Mesenchymal stem cell (in vitro differentiated cells and primary cell): ENCODE data around the gene MRFAP1.

ENCODE experiments used
- DNase-seq: peaks from one replicate; pipeline ENCODE4 v3.0.0-alpha.2; 2013
- H2AFZ ChIP-seq: one replicate; pipeline ENCODE4 v1.6.1; 2013; ENCODE audit warnings: low read depth, mild to moderate bottlenecking, control low read depth, inconsistent platforms, low read length, moderate library complexity
- H2AK5ac ChIP-seq: 2 replicates; pipeline ENCODE4 v1.6.1; 2013; ENCODE audit warnings: low read length, moderate library complexity, mild to moderate bottlenecking, inconsistent platforms; ENCODE audit not compliant: severe bottlenecking
- H2BK120ac ChIP-seq: one replicate; pipeline ENCODE4 v1.6.1; 2013; ENCODE audit warnings: low read depth, mild to moderate bottlenecking, inconsistent platforms, low read length, moderate library complexity
- H2BK12ac ChIP-seq, 2 experiments: one replicate each; pipeline ENCODE4 v1.6.1; 2013; ENCODE audit warnings: inconsistent platforms in 2 of 2, low read length in 2 of 2, mild to moderate bottlenecking in 2 of 2, moderate library complexity in 2 of 2, control low read depth in 1 of 2
- H2BK15ac ChIP-seq: one replicate; pipeline ENCODE4 v1.6.1; 2013; ENCODE audit warnings: mild to moderate bottlenecking, low read depth, inconsistent platforms; ENCODE audit not compliant: poor library complexity, severe bottlenecking
- H2BK5ac ChIP-seq: 2 replicates; pipeline ENCODE4 v1.6.1; 2013; ENCODE audit warnings: low read depth, mild to moderate bottlenecking, low read length, control low read depth, inconsistent platforms; ENCODE audit not compliant: poor library complexity, severe bottlenecking
- H3K14ac ChIP-seq, 2 experiments: one replicate each; pipeline ENCODE4 v1.6.1; 2013; ENCODE audit warnings: inconsistent platforms in 2 of 2, low read length in 2 of 2, control low read depth in 1 of 2, mild to moderate bottlenecking in 1 of 2, moderate library complexity in 1 of 2
- H3K18ac ChIP-seq, 2 experiments: one replicate each; pipeline ENCODE4 v1.6.1; 2013; ENCODE audit warnings: inconsistent platforms in 2 of 2, low read length in 2 of 2, control low read depth in 1 of 2, low read depth in 1 of 2, mild to moderate bottlenecking in 1 of 2
- H3K23ac ChIP-seq, 2 experiments: one replicate each; pipeline ENCODE4 v1.6.1; 2013; ENCODE audit warnings: inconsistent platforms in 2 of 2, low read length in 2 of 2, mild to moderate bottlenecking in 2 of 2, moderate library complexity in 2 of 2, control low read depth in 1 of 2
- H3K27ac ChIP-seq: 2 replicates; pipeline ENCODE4 v1.5.1; 2013; ENCODE audit warnings: mild to moderate bottlenecking, moderate library complexity, low read length, control low read depth, inconsistent platforms; ENCODE audit not compliant: poor library complexity, severe bottlenecking
- H3K27me3 ChIP-seq, 2 experiments: 2 replicates each; pipeline versions ENCODE4 v1.6.1 to v1.7.0; 2013; ENCODE audit warnings: low read length in 2 of 2, mild to moderate bottlenecking in 2 of 2, moderate library complexity in 2 of 2, control low read depth in 1 of 2, inconsistent platforms in 1 of 2; ENCODE audit not compliant: control insufficient read depth in 1 of 2, insufficient read depth in 1 of 2
- H3K36me3 ChIP-seq, 2 experiments: 2 replicates each; pipeline versions ENCODE4 v1.6.1 to v1.7.0; 2013; ENCODE audit warnings: low read length in 2 of 2, control low read depth in 1 of 2, inconsistent platforms in 1 of 2, low read depth in 1 of 2, mild to moderate bottlenecking in 1 of 2; ENCODE audit not compliant: insufficient read depth in 2 of 2, control insufficient read depth in 1 of 2
- H3K4ac ChIP-seq, 2 experiments: one replicate each; pipeline ENCODE4 v1.6.1; 2013; ENCODE audit warnings: inconsistent platforms in 2 of 2, low read length in 2 of 2, mild to moderate bottlenecking in 2 of 2, moderate library complexity in 2 of 2, control low read depth in 1 of 2, low read depth in 1 of 2
- H3K4me1 ChIP-seq: 2 replicates; pipeline ENCODE4 v1.6.1; 2013; ENCODE audit warnings: low read depth, low read length, control low read depth; ENCODE audit not compliant: control insufficient read depth, insufficient read depth
- H3K4me2 ChIP-seq: 2 replicates; pipeline ENCODE4 v1.6.1; 2013; ENCODE audit warnings: low read length, mild to moderate bottlenecking, inconsistent platforms; ENCODE audit not compliant: poor library complexity, severe bottlenecking
- H3K4me3 ChIP-seq, 2 experiments: 2 replicates each; pipeline versions ENCODE4 v1.5.1 to v1.7.0; 2013; ENCODE audit warnings: low read length in 2 of 2, mild to moderate bottlenecking in 2 of 2, control low read depth in 1 of 2, low read depth in 1 of 2; ENCODE audit not compliant: insufficient read depth in 1 of 2
- H3K79me1 ChIP-seq: replicated peaks from 2 replicates; pipeline ENCODE4 v1.6.1; 2013; ENCODE audit warnings: mild to moderate bottlenecking, control low read depth, low read length, inconsistent platforms; ENCODE audit not compliant: poor library complexity, severe bottlenecking
- H3K9ac ChIP-seq: 2 replicates; pipeline ENCODE4 v1.7.0; 2013; ENCODE audit warnings: mild to moderate bottlenecking, low read length, moderate library complexity
- H3K9me3 ChIP-seq: 2 replicates; pipeline ENCODE4 v1.7.0; 2013; ENCODE audit warnings: mild to moderate bottlenecking, low read length; ENCODE audit not compliant: control insufficient read depth
- H4K8ac ChIP-seq: one replicate; pipeline ENCODE4 v1.6.1; 2013; ENCODE audit warnings: inconsistent platforms, mild to moderate bottlenecking, low read length, moderate library complexity
- H4K91ac ChIP-seq: one replicate; pipeline ENCODE4 v1.6.1; 2013; ENCODE audit warnings: mild to moderate bottlenecking, low read length, inconsistent platforms
- WGBS: methylation state at CpG from one replicate; pipeline ENCODE4 v1.1.7; 2013; ENCODE audit warnings: mixed read lengths; 5-methylcytosine and 5-hydroxymethylcytosine counted together

MRFAP1 gene

DNA sequence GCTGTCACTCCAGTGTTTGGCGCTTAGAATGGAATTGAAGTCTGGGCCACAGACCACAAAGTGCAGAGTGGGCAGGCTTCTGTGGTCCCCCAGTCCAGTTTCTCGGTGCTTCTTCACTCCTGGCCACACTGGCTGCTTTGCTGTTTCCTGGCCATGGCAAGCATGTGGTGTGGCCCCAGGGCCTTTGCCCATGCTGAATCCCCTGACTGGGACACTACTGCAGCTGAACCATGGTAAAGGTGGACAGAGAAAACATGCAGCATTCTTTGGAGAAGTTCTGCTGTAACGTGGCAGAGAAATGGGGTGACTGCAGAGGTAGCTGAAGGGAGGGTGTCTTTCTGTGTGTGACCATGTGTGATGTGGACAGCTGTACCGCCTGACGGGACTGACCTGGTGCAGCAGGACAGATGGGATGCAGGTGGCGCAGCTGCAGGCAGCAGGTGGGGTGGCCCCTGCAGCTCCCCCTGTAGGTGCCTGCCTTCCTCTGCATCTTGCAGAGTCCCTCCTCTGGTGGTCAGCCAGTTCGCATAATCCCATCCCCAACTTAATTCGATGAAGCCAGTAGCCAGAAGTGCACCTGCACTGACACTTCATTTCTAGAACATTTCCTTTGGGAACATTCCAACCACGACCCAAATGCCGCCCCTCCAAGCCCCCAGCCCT, 40.0 kb downstream of the MRFAP1 start:
- WGBS = 83% methylated on average over 10 of the region's 10 CpGs
- no peak overlapping the region for H4K91ac ChIP-seq

DNA sequence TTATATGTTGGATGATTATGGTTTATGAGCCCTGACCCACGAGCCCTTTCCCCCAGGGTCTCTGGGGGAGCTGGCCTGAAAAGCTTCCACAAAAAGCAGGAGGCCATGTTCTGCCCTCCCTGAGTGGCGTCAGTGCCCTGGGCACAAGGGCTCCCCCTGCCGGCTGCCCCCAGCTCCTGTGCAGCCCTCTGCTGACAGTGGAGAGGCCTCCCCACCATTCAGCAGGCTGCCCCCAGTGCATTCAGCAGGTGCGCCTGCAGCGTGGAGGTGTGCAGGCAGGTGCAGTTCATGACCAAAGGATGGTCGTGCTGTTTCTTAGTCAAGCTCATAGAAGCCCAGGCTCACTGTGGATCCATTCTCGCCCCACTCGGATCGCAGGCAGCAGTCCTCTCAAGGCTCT, 40.7 kb downstream of the MRFAP1 start:
- 88% methylated on average over 9 of the region's 9 CpGs for WGBS
- no peak overlapping the region for H3K14ac ChIP-seq

More for the DNA sequence above, 40.0 kb downstream of the MRFAP1 start:
- Histone ChIP-seq H3K27me3 (no peaks in the 10 kb centered on the region), H2AK5ac (no peak overlapping the region), H3K18ac (no peak overlapping the region), H2BK120ac (no peak overlapping the region), H3K36me3 (peaks cover 18 to 21% of the 10 kb centered on the region in 2 experiments), H3K4me1 (peaks cover 18% of the 10 kb centered on the region), H3K4me3 (no peak overlapping the region), H3K79me1 (peaks cover 24% of the 10 kb centered on the region), H2BK5ac (no peak overlapping the region), H3K23ac (no peak overlapping the region), H2BK12ac (no peak overlapping the region), H3K14ac (no peak overlapping the region), H2AFZ (no peak overlapping the region), H3K9me3 (no peaks in the 10 kb centered on the region), H4K8ac (no peak overlapping the region), H3K4me2 (no peak overlapping the region), H3K4ac (no peak overlapping the region), H3K27ac (no peak overlapping the region), H2BK15ac (no peak overlapping the region), H3K9ac (no peak overlapping the region)
- DNase-seq = no peak

DNA sequence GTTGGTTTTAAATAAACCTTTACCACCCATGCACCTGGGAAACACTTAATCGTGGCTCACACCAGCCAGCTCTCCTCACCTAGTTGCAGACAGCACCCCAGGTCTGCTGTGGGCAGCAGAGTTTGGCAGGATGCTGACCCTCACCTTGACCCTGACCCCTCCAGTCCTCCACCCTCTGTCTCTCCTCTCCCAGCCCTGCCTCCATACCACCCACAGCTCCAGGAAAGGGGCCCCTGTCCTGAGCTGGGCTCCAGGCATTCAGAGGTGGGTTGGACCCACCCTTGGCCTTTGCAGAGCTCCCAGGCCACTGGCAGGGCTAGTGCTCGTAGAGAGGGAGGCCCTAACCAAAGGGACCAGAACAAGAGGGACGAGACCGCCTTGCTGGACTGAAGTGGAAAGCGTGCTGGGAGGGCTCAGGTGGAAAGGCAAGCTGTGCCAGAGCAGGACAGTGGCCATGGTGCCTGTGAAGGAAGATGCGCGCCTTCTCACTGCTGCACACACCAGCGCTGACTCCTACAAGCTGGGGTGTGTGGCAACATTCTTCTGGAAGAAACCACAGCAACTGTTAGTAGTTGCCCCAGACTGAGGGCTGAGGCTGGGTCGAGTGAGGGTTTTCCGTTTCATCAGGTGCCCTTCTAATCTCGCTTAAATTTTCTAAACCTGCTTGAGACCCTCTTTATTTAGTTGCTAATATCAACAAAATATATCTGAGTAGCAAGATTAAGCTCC, 42.5 kb downstream of the MRFAP1 start:
- Histone ChIP-seq H3K4me2 (no peak overlapping the region), H3K27me3 (peaks cover 0 to 3% of the 10 kb centered on the region in 2 experiments), H3K27ac (no peak overlapping the region), H2BK12ac (no peak overlapping the region), H3K79me1 (peaks cover 18% of the 10 kb centered on the region), H2BK5ac (no peak overlapping the region), H2AFZ (no peak overlapping the region), H3K23ac (no peak overlapping the region), H4K8ac (peak overlapping the region; percentile 22), H2BK15ac (no peak overlapping the region), H3K9me3 (no peaks in the 10 kb centered on the region), H3K36me3 (peaks cover 2 to 9% of the 10 kb centered on the region in 2 experiments), H2BK120ac (no peak overlapping the region), H3K14ac (no peak overlapping the region), H3K4me3 (no peak overlapping the region), H2AK5ac (no peak overlapping the region), H4K91ac (peak overlapping the region; percentile 47), H3K18ac (no peak overlapping the region), H3K4ac (no peak overlapping the region), H3K4me1 (peaks cover 12% of the 10 kb centered on the region), H3K9ac (no peak overlapping the region)
- 83% methylated on average over 9 of the region's 11 CpGs for WGBS
- DNase-seq = no peak

More for the DNA sequence above, 40.7 kb downstream of the MRFAP1 start:
- Histone ChIP-seq H3K4ac (no peak overlapping the region), H3K4me2 (no peak overlapping the region), H3K4me3 (no peak overlapping the region), H3K4me1 (peaks cover 15% of the 10 kb centered on the region), H2BK120ac (no peak overlapping the region), H3K79me1 (peaks cover 23% of the 10 kb centered on the region), H3K27me3 (peaks cover 0 to under 1% of the 10 kb centered on the region in 2 experiments), H3K9ac (no peak overlapping the region), H3K9me3 (no peaks in the 10 kb centered on the region), H3K23ac (no peak overlapping the region), H2BK15ac (no peak overlapping the region), H2BK5ac (no peak overlapping the region), H4K91ac (no peak overlapping the region), H2AK5ac (no peak overlapping the region), H3K18ac (no peak overlapping the region), H4K8ac (no peak overlapping the region), H3K27ac (no peak overlapping the region), H3K36me3 (peaks cover 11 to 18% of the 10 kb centered on the region in 2 experiments), H2BK12ac (no peak overlapping the region), H2AFZ (no peak overlapping the region)
- no peak for DNase-seq

DNA sequence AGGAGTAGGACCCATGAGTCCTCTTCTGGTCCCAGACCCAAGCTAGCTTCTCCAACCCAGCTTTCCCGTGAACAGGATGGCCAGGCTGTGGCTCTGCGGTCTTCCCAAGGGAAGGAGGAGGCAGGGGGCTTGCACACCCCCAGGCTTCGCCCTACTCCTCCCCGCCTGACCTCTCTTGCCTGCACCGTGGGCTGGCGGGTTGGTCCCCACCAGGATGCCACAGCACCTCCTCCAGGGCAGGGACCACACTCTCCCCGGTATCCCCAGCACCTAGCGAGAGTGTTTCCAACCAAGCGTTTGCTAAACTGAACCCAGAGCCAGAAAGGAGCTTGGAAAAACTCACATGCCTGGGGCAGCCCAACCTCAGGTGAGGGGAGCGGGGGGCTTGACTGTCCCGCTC, 44.2 kb downstream of the MRFAP1 start:
- Histone ChIP-seq H3K9me3 (no peaks in the 10 kb centered on the region), H4K91ac (no peak overlapping the region), H3K23ac (no peak overlapping the region), H3K4me1 (peaks cover 26% of the 10 kb centered on the region), H2BK120ac (no peak overlapping the region), H3K79me1 (peaks cover 8% of the 10 kb centered on the region), H3K4ac (no peak overlapping the region), H3K18ac (no peak overlapping the region), H2AFZ (no peak overlapping the region), H2BK15ac (no peak overlapping the region), H3K36me3 (peaks cover 0 to 7% of the 10 kb centered on the region in 2 experiments), H4K8ac (no peak overlapping the region), H2BK12ac (no peak overlapping the region), H3K14ac (no peak overlapping the region), H2BK5ac (no peak overlapping the region), H3K4me2 (no peak overlapping the region), H3K27ac (no peak overlapping the region), H3K9ac (no peak overlapping the region), H3K27me3 (peaks cover 0 to 3% of the 10 kb centered on the region in 2 experiments), H3K4me3 (no peak overlapping the region), H2AK5ac (no peak overlapping the region)
- DNase-seq = no peak
- WGBS = 95% methylated on average over 11 of the region's 11 CpGs
